Urothelium cell line (cell line): ENCODE measurements around the gene FBXW8.

ENCODE experiments used
- DNase-seq: peaks from one replicate; pipeline ENCODE4 v3.0.0; 2011; ENCODE audit warnings: low spot score, mixed read lengths
- FAIRE-seq: peaks from 2 replicates; lab custom pipeline; 2011; peaks lifted over from hg19 to GRCh38; lab: Jason Lieb, UNC

FBXW8 gene

DNA sequence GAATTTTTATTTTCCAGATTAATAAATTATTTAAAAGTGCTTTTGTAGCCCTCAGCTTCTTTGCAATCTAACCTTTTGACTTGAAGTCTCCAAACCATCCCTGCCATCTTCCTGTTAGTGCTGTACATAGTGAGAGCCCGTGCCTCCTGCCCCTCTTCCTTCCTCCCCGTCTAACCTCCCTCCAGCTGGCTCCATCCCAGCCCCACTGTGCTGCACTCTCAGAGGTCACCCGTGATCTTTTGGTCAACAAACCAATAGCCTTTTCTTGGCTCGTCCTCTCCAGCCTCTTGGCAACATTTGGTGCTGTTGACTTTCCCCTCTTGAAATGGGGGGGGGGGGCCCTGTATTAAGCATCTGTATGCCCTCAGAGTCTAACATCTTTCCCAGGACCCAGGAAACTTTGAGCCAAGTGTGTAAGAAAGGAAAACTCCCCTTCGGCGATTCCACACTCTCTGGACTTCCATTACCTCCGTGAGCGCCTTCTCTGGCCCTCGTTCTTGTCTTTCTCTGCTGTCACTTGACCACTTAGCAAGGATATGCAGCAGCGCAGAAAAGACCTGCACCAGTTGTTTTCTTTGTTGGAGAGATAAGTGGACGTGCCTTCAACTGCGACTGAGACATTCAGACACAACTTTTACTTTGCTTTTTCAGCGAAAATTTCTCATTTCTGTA, 44.1 kb downstream of the FBXW8 start:
- DNase-seq (no peak), FAIRE-seq (no peak)

DNA sequence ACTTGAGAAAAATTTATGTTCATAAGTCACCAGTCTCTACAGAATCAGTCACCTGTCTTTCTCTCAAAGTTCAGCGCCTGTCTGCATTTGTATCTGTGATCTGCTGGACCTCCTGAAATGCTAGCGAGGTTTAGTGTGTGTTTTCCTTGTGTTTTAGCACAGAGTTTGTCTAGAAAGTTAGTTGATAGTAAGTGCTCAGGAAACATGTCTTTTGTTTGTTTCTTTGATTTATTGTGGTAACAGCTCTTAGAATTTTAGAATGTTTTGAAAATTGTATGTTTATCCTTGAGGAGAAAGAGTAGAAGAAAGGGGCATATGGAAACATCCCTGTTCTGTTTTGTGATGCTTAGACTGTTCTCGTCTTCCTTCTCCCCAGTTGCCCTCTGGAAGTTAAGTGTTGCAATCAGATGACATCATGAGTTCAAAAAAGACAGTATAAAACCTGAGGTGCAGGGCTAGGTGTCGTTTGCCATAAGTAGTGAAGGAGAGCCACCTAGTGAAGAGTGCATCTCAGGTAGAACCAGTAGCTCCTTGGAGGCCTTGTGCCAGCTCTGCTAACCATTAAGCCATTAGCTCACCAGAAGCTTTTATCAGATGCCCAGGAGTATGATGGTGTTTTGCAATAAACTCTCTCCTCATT, 44.8 kb downstream of the FBXW8 start:
- DNase-seq (no peak), FAIRE-seq (no peak)

DNA sequence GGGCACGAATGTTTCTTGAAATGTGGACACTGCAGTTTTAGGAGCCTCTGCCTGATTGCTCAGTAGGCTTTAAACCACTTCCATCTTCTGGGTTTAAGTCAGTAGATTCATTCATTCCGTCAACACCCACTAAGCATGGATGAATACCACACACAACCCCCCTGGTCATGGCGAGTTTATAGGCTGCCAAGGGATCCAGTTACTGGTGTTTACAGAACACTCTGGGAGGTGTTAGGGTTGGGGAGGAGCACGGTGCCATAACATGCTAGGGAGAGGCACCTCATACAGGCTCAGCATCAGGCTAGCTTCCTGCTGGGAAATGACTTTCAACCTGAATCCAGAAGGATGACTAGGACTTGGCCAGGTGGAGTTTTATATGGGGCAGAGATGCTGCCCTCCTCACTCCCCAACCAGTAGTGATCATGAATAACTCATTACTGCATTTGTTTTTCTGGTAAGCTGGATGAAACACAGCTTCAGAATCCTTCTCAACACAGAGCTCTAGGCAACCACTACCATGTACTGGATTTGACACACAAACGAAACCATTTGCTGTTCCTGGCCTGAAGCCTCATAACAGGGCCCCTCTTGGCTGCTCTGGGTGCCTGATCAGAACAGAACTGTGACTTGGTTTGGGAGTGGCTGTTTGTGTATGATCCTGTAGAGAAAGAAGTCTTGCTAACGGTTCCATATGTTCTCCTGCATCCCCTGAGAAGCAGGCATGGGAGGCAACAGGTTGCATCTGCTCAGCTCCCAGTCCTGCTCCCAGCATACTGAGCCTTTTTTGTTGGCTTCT, 47.9 kb downstream of the FBXW8 start:
- FAIRE-seq, result no peak
- no peak for DNase-seq

DNA sequence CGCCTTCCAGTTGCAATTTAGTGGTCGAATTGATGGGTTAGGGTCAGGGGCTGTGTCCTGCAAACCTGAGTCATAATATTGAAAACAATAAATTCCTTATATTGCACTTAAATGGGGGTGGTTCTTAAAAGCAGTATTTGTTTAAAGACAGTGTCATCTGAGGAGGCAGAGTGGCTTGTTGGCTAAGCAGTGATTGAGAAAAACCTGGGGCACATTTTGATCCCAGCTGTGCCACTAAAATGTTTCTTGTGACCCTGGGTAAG, 48.4 kb downstream of the FBXW8 start:
- DNase-seq (no peak), FAIRE-seq (no peak)

DNA sequence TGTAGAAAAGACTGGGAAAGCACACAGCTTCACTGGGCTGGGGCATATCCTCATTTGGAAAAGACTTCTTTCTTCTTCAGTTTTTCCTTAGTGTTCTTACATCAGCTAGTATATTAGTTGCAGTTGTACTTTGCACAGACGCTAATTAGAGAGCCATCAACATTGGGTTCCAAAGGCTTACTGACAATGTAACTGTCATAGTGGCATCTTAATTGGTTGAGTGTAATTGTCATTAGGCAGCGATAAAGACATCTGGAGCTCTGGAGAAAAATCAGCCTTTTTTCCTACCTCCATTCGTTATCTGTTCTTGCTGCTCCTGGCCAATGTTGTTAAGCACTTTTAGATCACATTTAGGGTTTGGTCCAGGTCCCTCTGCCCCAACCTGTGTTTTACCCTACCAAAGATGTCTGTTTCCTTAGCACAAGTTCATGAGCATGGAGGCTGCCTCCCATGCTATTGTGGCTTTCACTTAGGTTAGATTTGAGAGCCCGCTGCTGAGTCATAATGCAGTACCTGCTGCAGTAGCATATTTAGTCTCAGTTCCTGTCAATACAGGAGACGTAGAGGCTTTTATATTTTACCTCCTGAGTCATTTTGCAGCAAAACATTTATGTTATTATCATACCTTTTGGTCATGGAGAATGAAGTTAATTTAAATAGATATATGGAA, 49.2 kb downstream of the FBXW8 start:
- no peak for DNase-seq
- no peak for FAIRE-seq

DNA sequence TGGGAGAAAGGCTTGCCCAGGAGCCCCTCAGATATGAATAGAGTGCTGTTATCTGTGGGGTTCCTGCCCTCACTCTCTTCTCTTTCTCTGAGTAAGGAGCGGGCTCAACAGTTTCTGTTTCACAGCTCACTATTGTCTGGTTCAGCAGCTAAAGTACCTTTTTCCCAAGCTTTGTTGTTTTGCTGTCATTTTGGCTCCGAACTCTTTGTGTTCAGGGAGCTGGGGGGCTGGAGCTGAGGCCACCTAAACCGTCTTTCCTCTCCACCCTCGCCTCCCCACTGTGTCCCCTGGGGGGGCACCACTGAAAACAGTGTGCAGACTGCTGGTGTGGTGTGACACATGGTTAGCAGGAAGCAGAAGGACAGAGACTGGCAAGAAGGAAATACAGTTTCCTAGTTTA, 51.4 kb downstream of the FBXW8 start:
- no peak for DNase-seq
- no peak for FAIRE-seq

DNA sequence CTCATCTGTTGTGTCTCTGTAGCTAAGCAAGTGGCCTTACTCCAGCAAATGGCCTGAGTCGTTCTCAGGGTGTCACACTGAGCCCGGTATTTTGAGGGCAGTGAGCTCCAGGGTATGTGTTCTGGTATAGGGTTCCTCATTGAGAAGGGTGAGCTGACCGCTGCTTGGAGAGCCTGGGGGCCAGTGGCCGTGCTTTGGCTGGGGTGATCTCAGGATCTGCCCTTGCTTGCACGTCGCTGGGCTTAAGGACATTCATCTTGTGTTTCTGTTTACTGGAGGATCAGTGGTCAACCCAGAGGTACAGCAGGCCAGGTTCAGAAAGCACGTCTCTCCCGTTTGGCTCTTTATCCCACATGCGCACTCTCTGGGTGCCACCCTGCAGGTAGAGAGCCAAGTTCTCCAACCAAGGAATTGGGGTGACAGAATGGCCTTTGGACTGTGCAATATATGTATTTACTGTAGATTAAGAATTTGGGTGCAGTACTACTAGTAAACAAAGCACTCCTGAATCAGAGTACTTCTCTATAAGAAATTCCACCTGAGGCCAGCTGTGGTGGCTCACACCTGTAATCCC, 52.1 kb downstream of the FBXW8 start:
- FAIRE-seq (no peak), DNase-seq (no peak)

DNA sequence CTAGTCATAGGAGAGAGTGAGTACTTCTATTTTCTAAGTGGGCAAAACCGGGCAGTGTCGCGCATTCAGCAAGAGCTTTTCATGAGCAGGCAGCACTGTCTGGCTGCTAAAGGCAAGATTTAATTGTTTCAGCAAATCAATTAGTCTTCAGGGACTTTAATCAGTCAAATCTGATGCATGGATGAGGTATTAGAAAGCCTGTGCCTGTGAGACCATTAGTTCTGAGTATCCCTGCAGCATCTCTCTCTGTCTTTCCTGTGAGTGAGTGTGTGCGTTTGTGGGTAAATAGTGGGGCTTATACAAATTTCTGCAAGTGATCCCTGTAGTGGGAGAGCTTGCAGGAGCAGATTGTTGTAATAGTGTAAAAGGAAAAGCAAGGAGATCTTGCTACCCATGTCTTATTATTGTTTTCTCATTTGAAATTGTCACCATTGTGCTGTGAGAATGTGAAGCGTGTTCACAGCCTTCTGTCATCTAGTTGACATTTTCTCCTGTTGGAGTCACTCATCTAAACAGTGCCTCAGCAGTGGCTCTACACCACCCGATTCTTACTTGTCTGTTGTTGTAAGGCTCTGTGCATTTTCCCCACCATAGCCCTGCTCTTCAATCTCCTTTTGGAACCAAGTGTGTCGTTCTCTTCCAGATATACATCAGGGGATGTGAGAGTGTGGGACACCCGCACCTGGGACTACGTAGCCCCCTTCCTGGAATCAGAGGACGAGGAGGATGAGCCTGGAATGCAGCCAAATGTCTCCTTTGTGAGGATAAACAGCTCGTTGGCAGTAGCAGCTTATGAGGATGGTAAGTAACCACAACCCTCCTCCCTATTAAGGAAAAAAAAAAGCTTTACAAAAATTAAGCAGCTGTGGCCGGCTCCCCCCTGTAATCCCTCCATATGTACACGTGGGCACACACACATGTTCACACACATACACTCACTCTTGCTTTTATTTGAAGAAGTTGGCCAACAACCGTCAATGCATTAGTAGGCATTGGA, 53.6 kb downstream of the FBXW8 start:
- DNase-seq, result no peak

DNA sequence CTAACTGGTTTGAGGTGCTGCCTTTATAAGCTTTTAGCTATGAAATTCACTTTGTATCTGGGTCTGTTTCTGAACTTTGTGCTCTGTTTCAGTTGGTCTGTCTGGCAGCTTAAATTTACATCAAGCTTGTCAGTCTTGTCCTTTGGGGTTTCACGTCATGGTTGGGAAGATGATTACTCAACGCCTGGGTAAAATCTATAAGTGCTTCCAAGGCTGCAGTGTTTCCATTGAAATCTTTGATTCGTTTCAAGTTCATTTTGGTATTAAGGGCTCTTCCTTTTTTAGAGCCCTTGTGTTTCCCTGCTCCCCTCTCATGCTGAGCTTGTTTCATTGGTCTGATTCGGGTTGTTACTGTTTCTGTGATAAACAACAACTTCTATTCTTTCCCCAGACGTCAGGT, 58.2 kb downstream of the FBXW8 start:
- FAIRE-seq (no peak), DNase-seq (no peak)

More for the DNA sequence above, 53.6 kb downstream of the FBXW8 start:
- FAIRE-seq, result no peak

DNA sequence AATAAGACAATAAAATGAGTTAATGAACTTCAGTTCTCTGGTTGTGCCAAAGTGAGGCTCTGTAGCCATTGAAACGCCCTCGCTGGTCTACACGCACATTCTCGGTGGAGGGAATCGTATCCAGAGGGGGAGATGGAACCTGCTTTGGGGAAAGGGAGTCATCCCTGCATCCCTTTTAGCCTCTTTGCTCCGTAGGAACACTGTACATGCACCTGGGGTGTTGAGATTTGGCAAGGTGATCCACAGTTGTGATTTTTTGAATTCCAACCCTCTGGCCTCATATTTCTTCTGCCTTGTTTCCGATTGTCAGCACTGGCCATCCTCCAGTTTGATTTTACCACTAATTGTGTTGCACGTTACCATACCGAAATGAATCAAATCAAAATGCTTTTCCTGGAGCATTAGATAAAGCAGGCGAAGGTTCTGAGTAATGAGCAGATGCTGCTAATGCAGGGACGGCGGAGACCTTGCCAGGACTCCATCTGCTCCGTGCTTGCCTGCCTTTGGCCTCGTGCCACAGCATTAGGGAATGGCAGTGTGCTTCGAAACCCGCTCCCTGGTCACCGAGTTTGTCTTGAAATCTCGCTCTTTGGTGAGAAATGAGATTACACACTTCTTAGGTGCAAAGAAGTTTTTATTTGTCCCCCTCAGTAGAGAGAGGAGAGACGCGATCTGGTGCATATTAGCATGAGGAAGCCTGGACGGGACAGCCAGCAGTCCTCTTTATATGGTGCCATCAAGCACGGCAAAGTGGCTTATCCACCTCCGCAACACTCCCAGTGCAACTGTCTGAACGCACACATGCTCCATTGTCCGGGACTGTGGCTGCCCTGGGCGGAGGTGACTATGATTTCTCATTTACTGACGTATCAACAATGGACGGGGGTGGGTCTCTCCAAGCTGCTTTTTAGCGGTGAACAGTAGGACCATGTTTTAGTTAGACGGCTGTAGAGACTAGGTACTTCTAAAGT, 59.1 kb downstream of the FBXW8 start:
- FAIRE-seq, result no peak
- no peak for DNase-seq

DNA sequence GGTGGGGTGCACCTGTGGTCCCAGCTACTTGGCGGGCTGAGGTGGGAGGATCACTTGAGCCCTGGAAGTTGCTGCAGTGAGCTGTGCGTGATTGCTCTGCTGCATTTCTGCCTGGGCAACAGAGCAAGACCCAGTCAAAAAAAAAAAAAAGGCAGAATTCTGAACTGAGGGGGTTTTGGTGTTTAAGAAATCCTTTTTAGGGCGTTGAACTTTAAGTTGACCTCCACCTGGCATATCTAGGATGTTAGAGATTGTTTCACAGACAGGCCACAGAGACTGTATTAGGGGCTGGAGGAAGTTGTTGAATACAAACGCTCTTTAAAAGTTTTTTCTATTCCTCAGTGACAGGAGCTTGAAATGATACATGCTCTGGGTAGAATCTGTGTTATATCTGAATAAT, 60.5 kb downstream of the FBXW8 start:
- FAIRE-seq (no peak), DNase-seq (no peak)

DNA sequence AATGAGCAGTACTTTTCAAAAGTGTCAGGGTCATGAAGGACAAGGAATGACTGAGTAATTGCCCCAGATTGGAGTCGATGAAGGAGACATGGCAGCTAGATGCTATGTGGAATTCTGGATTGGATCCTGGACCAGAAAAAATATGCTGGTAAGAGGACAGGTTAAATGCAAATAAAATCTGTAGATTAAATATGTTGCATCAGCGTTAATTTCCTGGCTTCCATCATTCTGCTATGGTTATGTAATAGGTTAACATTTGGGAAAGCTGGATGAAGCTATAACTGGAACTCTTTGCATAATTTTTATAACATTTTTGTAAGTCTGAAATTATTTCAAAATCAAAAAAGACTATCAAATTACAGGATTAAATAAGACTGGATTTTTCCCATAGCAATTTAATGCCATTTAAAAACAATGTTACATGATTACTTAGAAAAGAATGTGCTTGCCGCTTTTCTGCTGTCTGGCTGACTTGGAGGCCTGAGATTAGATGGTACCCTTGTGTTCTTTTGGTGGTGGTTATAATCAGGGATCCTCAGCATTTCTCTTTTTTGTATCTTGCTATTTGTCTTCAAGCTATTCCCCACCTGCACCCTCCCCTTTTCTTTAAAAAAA, 65.1 kb downstream of the FBXW8 start:
- FAIRE-seq, result no peak
- no peak for DNase-seq

DNA sequence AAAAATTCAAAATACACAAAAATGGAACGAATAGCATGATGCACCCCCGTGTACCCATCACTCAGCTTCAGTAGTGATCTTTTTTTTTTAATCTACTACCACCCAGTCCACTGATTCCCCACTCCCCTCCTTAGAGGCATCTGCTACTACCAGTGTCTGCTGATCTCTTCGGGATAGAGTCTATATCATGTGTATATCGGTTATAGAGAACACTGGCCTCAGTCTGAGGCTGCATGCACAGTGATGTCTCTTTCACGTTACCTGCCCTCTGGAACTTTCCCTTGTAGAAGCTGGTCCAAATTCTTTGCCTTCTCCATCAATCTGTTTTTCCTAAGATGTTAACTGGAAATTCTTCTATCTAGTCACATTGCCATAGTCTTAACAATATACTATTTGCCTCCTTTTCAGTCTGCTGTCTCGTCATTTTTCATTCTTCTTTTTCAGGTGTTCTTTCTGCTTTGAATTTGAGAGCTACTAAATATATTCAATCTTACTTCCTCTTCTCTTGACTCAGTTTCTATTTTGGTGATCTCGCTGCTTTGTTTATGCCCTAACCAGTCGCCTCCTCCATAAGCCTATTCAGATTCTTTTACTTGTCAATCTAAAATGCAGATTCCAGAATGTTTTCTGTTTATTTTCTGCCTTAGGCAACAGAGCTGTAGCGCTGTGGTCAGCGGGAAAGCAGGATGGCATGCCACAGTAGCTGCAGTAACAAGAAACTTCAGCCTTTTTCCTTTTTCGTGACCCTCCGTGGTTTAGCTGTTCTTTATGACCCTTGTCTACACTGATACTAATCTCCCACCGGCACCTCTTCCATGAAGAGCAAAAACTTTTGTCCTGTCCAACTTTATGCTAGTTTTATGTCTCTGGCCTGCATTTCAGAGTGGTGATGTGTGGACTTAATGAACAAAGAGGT, 67.0 kb downstream of the FBXW8 start:
- FAIRE-seq (no peak), DNase-seq (no peak)

DNA sequence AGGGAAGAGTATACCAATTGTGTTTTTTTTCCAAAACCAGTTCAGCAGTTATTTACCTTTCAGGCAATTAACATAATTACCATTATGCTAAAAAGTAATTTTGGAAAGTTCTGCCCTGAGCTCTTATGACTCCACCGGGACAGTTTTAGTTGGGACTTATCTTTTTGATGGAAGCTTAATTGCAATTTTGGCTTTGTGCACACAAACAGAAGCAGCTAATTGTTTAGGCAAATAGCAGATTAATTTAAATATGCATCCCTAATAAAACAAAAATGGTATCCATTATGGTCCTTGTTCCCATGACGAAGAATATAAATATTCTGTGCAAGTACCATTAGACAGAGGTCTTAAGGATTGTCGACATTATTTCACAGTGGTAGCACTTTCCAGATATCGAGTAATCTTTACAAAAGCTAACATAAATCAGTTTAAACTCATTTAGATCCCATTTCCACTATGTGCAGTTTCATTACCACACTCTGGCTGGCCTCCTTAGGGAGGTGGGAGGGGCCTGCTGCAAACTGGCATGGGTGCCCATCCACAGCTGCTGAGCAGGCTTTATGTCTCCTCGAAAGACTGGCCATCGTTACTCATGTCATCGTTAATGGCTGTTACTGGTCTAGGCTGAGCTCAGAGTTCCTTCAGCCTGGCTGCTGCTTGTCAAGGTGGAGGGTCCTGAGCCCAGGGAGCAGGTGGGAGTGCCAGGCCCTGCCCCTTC, 68.2 kb downstream of the FBXW8 start:
- FAIRE-seq, result no peak
- DNase-seq, result no peak

DNA sequence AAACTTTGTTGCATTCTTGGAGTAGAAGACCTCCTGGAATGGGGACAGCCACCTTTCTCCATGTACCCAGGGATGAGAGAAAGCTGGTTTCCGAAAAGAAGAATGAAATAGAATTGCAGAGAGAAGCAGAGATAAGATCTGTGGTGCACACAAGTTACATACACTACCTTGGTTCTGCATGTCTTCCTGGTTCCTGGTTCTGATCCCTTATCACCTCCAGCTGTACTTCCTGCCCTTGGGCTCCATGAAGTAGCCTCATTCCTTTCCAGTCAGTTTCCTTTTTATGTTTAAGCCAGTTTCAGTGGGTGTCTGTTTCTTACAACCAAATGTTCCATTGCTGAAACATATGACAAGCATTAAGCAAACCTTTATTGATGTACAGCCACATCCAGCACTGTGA, 69.3 kb downstream of the FBXW8 start:
- DNase-seq (no peak), FAIRE-seq (no peak)

DNA sequence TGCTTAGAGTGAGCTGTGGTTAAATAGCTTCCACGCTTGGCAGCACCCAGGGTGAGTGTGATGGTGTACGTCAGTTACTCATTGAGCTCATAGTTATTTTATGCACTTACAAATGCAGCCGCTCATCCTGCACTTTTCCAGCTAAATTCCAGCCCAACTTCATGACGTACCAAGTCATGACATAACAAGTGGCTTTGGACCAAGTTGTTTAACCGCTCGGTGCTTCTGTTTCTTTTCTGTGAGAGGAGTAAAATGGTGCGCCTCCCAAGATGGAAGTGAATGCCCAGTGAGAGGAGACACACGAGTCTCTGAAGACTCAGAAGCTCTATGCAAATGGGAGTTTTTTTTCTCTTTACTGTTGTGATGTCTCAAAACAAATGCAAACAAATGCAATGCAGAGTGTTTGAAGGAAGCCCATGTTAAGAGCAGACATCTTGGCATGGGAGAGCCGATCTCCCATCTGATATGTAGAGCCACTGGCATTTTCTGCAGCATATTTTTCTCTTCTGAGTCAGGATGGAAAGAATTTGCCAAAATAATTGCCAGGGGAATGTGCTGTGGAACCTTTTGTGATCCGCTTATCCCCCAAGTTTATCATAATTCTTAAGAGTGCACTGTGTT, 72.2 kb downstream of the FBXW8 start:
- FAIRE-seq, result no peak
- no peak for DNase-seq

DNA sequence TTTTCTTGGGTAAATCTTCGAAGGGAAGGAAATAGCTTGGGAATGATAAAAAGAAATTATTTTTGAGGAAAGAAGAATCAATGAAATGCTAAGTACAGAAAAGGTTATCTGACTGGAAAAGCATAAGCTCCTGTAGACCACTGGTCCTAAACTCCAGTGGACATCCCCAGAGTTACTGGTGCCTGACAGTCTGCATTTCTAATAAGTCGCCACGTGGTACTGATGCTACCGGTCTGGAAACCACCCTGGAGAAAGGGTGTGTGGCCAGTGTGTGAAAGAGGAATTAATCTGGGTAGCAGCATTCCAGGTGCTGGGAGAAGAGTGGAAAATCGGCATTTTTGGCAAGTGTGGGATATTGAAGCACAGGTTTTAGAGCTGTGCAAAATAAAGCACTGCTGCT, 73.3 kb downstream of the FBXW8 start:
- DNase-seq, result no peak
- FAIRE-seq, result no peak
